ENCODE data around the gene AUTS2.

DNA sequence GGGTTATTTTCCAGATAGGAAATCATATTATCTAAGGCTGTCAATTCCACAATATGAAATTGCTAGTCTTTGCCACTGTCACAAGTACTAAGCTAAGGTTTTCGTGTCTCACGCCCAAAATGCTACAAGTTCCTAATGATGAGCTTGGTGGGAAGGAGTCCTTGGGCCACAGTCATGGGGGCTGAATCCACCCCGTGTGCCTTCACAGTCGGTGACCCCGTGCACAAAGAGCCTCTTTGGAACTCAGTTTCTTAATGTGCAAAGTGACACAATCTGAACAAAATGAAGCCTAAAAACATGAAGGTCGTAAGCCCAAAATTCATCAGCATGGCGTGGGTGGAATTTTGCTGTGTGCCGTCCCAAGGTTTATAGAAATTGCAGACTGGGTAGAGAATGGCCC lies 1196.7 kb downstream of the AUTS2 start:
- TF ChIP-seq, protein P1, sequence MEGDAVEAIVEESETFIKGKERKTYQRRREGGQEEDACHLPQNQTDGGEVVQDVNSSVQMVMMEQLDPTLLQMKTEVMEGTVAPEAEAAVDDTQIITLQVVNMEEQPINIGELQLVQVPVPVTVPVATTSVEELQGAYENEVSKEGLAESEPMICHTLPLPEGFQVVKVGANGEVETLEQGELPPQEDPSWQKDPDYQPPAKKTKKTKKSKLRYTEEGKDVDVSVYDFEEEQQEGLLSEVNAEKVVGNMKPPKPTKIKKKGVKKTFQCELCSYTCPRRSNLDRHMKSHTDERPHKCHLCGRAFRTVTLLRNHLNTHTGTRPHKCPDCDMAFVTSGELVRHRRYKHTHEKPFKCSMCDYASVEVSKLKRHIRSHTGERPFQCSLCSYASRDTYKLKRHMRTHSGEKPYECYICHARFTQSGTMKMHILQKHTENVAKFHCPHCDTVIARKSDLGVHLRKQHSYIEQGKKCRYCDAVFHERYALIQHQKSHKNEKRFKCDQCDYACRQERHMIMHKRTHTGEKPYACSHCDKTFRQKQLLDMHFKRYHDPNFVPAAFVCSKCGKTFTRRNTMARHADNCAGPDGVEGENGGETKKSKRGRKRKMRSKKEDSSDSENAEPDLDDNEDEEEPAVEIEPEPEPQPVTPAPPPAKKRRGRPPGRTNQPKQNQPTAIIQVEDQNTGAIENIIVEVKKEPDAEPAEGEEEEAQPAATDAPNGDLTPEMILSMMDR (IDR thresholded peaks at IDR 0.05 in 8 of 11, conservative IDR thresholded peaks at IDR 0.05 in 3 of 11) = no peak
- TF ChIP-seq POLR2AphosphoS5 (IDR thresholded peaks at IDR 0.05) = no peak
- TF ChIP-seq POLR2A (IDR thresholded peaks at IDR 0.05) = no peak

Measured in spleen (tissue), 7 donors.